HG02884 (cell line): Measurements from ENCODE around the gene TADA2B.

Source experiments
- ATAC-seq: cut with Tn5 transposase; IDR thresholded peaks from one replicate; pipeline ENCODE4 v1.9.1; 2021; ENCODE audit warnings: mild to moderate bottlenecking, moderate library complexity; ENCODE audit not compliant: unreplicated experiment

The TADA2B gene

GRCh38 chr4:7105276-7105675 lies 62.1 kb downstream of the TADA2B start:
- ATAC-seq: no peak

GRCh38 chr4:7107166-7107905 lies 64.2 kb downstream of the TADA2B start:
- ATAC-seq: no peak
